ENCODE measurements around the gene KRT36.

Gene KRT36

DNA sequence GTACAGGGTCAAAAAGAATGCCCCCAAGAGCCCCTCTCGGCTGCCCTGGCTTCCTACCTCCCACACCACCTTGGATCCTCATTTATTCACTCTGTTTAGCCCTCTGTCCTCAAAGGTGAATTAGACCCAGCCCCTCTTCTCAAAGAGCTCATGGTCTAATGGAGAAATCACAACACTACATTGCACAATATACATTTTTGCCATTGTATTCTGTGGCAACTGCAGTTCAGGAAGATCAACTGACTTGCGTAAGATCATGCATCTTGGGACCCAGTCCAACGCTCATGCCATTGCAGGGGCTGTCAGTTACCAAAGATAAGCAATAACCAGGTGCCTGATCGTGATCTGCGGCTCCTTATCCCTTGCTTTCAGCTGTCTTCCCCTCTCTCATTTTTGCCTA, 50.3 kb downstream of the KRT36 start:
- DNase-seq (ENCODE audit: low read depth): no peak

DNA sequence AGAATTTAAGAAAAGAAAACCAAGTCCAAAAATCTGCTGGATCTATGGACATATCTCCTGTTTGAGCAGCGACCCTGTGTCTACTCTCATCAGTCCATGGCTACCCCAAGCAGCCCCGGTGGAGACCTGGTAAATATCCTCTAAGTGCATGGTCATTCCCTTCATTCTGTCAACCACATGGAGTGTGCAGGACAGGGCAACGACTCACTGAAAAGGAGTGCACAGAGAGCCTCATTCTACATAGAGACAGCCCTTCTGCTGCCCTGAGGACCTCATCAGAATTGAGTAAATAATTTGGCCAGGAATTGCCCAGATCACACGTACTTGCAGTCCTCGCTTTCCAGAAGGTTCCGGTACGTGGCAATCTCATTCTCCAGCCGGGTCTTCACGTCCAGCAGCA, 51.9 kb downstream of the KRT36 start:
- no peak for DNase-seq (ENCODE audit: low read depth)

DNA sequence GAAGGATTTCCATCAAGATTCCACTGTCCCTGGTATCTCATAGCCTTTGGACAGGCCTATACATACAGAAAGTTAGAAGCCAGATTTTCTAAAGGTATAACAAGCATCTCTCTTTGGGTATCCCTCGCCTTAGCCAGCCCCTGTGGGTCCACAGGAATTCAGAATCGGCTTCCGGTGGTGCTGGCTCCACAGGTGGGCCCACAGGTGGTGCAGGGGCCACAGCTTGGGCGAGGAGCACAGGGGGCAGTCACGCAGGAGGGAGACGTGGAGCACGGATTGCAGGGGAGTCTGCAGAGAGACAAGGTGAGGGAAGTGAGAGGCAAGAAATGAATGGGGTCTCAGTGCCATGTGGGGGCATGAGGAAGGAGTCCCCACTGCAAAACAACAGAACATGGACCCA, 52.5 kb downstream of the KRT36 start:
- no peak for DNase-seq (ENCODE audit: low read depth)
